K562 (cell line): Measurements from ENCODE around the gene FAM171A1. TPM values are rescaled to one million over a fixed set of nuclear protein-coding genes. Genes with fewer than 3 reads are reported as not detected.

Source experiments
- ATAC-seq: fragments of 200-7000 bp; cut with Tn5 transposase; 3 replicates; pipeline ENCODE4 v1.9.1; 2020; ENCODE audit warnings: moderate library complexity
- BruUV-seq: library from RNA; stranded (reverse); fragments of 400-500 nt; replicated peaks from 2 replicates; lab custom pipeline; 2021; lab: Mats Ljungman, UMichigan
- CTCF ChIA-PET: fragments of 300-600 bp; formaldehyde crosslinking; extraction: SDS; loops from one replicate; lab custom pipeline; 2021; ENCODE audit warnings: low intra/inter-chr PET ratio; lab: Yijun Ruan, JAX
- POLR2A ChIA-PET: fragments of 300-600, 350-650 bp; sonication (Branson Sonifier 250); formaldehyde crosslinking; extraction: SDS; loops from one replicate; lab custom pipeline; 2021; ENCODE audit warnings: antibody characterized with exemption, inconsistent platforms; lab: Yijun Ruan, JAX
- DNase-seq, 4 experiments: peaks; one replicate each; pipeline versions ENCODE4 v3.0.0 to v3.0.0-alpha.2; 2011 to 2018; ENCODE audit warnings: low spot score in 3 of 4, mixed read lengths in 3 of 4; ENCODE audit errors: extremely low read depth in 1 of 4
- FAIRE-seq: peaks from 2 replicates; lab custom pipeline; 2011; peaks lifted over from hg19 to GRCh38; lab: Jason Lieb, UNC
- H2AFZ ChIP-seq: 2 replicates; pipeline ENCODE4 v1.6.0; 2011; ENCODE audit warnings: low read depth, low read length, control low read depth, inconsistent platforms
- H3K27ac ChIP-seq: fragments of 200-600 bp; 3 replicates; pipeline ENCODE4 v1.8.0; 2011; ENCODE audit warnings: low read depth, mild to moderate bottlenecking, control low read depth, inconsistent platforms, low read length, moderate library complexity, mixed read lengths; ENCODE audit errors: extremely low read depth
- H3K27me3 ChIP-seq, 2 experiments: fragments of 300-600 bp in 1 of 2; 2 replicates in 1 of 2; 3 replicates in 1 of 2; pipeline versions ENCODE4 v1.6.0 to v1.8.0; 2011; ENCODE audit warnings: inconsistent platforms in 2 of 2, low read length in 2 of 2, mild to moderate bottlenecking in 1 of 2, mixed read lengths in 1 of 2, moderate library complexity in 1 of 2; ENCODE audit not compliant: control insufficient read depth in 2 of 2, insufficient read depth in 2 of 2
- H3K36me3 ChIP-seq: fragments of 300-600 bp; 3 replicates; pipeline ENCODE4 v1.8.0; 2011; ENCODE audit warnings: mild to moderate bottlenecking, low read length, inconsistent platforms; ENCODE audit not compliant: control insufficient read depth, insufficient read depth
- H3K4me1 ChIP-seq, 2 experiments: fragments of 200-600 bp in 1 of 2; replicated peaks in 1 of 2; 2 replicates in 1 of 2; 3 replicates in 1 of 2; pipeline versions ENCODE4 v1.5.1 to v1.8.0; 2011; ENCODE audit warnings: inconsistent platforms in 2 of 2, low read length in 2 of 2, mild to moderate bottlenecking in 1 of 2, mixed read lengths in 1 of 2, moderate library complexity in 1 of 2; ENCODE audit not compliant: control insufficient read depth in 2 of 2, insufficient read depth in 2 of 2
- H3K4me2 ChIP-seq: 2 replicates; pipeline ENCODE4 v1.6.1; 2011; ENCODE audit warnings: low read length, control low read depth, inconsistent platforms, mixed read lengths; ENCODE audit not compliant: insufficient read depth
- H3K4me3 ChIP-seq: fragments of 200-600 bp; sonication (generic), shearing (Covaris generic); 2 replicates; pipeline ENCODE4 v1.5.1; 2016; ENCODE audit warnings: control low read depth, inconsistent platforms
- H3K79me2 ChIP-seq: fragments of 200-600 bp; 3 replicates; pipeline ENCODE4 v1.8.0; 2011; ENCODE audit warnings: low read length, inconsistent platforms; ENCODE audit not compliant: control insufficient read depth, insufficient read depth
- H3K9ac ChIP-seq, 2 experiments: 2 replicates each; pipeline versions ENCODE4 v1.6.0 to v1.6.1; 2011; ENCODE audit warnings: low read depth in 2 of 2, low read length in 2 of 2, control low read depth in 1 of 2, inconsistent platforms in 1 of 2, mild to moderate bottlenecking in 1 of 2, mixed read lengths in 1 of 2; ENCODE audit not compliant: insufficient read depth in 1 of 2
- H3K9me1 ChIP-seq: one replicate; pipeline ENCODE4 v1.6.0; 2011; ENCODE audit warnings: inconsistent platforms, mild to moderate bottlenecking, low read length, moderate library complexity; ENCODE audit not compliant: control insufficient read depth, insufficient read depth
- H3K9me3 ChIP-seq: replicated peaks from 2 replicates; pipeline ENCODE4 v1.5.1; 2011; ENCODE audit warnings: low read depth, low read length, inconsistent platforms; ENCODE audit not compliant: control insufficient read depth, insufficient read depth
- H4K20me1 ChIP-seq: replicated peaks from 2 replicates; pipeline ENCODE4 v1.6.1; 2011; ENCODE audit warnings: low read length, inconsistent platforms, mixed read lengths; ENCODE audit not compliant: control insufficient read depth, insufficient read depth
- RBM14 ChIP-seq: fragments of 200-400 bp; formaldehyde crosslinking; IDR thresholded peaks from 2 replicates; pipeline ENCODE4 v1.6.1; 2018; ENCODE audit warnings: low read depth, mild to moderate bottlenecking, low read length, moderate library complexity, borderline replicate concordance; ENCODE audit not compliant: insufficient read depth
- SPI1 ChIP-seq: IDR thresholded peaks from 2 replicates; pipeline ENCODE4 v1.6.1; 2011; ENCODE audit warnings: low read depth, low read length, control low read depth, borderline replicate concordance
- SRSF9 ChIP-seq: fragments of 200-400 bp; formaldehyde crosslinking; IDR thresholded peaks from 2 replicates; pipeline ENCODE4 v1.6.1; 2017; ENCODE audit warnings: low read depth, low read length, borderline replicate concordance
- TEAD2 ChIP-seq: fragments of 450-650 bp; IDR thresholded peaks from 2 replicates; pipeline ENCODE4 v1.6.1; 2016; ENCODE audit warnings: missing genetic modification characterization, control low read depth, missing compliant biosample characterization
- ZKSCAN1 ChIP-seq: fragments of 150-350 bp; IDR thresholded peaks from 2 replicates; pipeline ENCODE4 v1.6.1; 2016; ENCODE audit warnings: low read depth, low read length
- ZNF121 ChIP-seq: sonication (generic); formaldehyde crosslinking; conservative IDR thresholded peaks from 2 replicates; pipeline ENCODE4 v1.8.0; 2022; ENCODE audit warnings: missing genetic modification reagents
- WGBS: fragments of 100-300 bp; shearing (Covaris generic); methylation state at CpG from one replicate; pipeline ENCODE4 v1.1.6; 2016; ENCODE audit warnings: low coverage, mixed read lengths; ENCODE audit not compliant: insufficient coverage; ENCODE audit errors: missing lambda C conversion rate; 5-methylcytosine and 5-hydroxymethylcytosine counted together
- in situ Hi-C: fragments of 300-500 bp; cut with MboI; formaldehyde crosslinking; loops from 4 replicates; pipeline ENCODE4 v1.15.0; 2018; ENCODE audit warnings: inconsistent platforms, mixed read lengths
- intact Hi-C: fragments of 100-400 bp; cut with micrococcal nuclease; formaldehyde crosslinking; loops from 2 replicates; pipeline ENCODE4 v1.14.2; 2022
- polyA plus RNA-seq, 8 experiments: library from polyadenylated mRNA; depleted of rRNA in 4 of 8; stranded (reverse) in 5 of 8; unstranded in 3 of 8; fragments of >200 nt; fragmentation: Nextera tagmentation in 2 of 8; fragmentation: Illumina TruSeq in 1 of 8; extraction: Ambion mirVana in 2 of 8; extraction: Trizol in 1 of 8; gene quantifications; 2 replicates each; pipeline versions ENCODE4 v1.2.1 to v1.2.3, GENCODE V29; 2011 to 2014; ENCODE audit warnings: inconsistent platforms in 1 of 8, missing spikeins in 1 of 8
- total RNA-seq, 7 experiments: library from RNA; depleted of rRNA in 6 of 7; stranded (reverse); fragments of >200 nt in 6 of 7; fragmentation: Illumina TruSeq in 2 of 7; extraction: Trizol in 2 of 7; gene quantifications; 2 replicates each; pipeline versions ENCODE4 v1.2.1 to v1.2.3, GENCODE V29; 2011 to 2021; ENCODE audit warnings: low replicate concordance in 1 of 7
- TF ChIP-seq, protein P1 (sequence below): fragments of 450-650 bp; IDR thresholded peaks from 2 replicates; pipeline ENCODE4 v1.6.1; 2017; ENCODE audit warnings: mild to moderate bottlenecking, moderate library complexity

Gene FAM171A1
- total and polyA plus RNA-seq, 9 of the 15 experiments (the other 6 are each of a cell fraction or from before 2014, with no cell fraction given): 0.51 to 8.2 (median 4.8) TPM

DNA sequence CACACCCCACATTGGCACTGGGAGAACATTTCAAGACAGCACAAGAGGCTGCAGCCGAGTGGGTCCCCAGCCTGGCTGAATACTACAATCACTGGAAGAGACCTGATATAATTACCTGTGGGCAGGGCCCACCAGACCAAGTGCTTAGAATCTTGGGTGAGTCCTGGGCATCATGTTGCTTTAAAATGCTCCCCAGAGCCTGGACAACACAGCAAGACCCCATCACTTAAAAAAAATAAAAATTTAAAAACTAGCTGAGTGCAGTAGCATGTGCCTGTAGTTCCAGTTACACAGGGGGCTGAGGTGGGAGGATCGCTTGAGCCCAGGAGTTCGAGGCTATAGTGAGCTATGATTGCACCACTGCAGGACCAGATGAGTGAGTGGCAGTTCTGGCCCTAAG lies 28.1 kb downstream of the FAM171A1 start:
- no peak for DNase-seq
- Histone ChIP-seq H3K27me3 (peaks cover 2 to 4% of the 10 kb centered on the region in 2 experiments; a peak in 2 of 5 replicates), H3K9me3 (no peaks in the 10 kb centered on the region; the same call in 1 of the 2 replicates), H3K4me2 (no peak overlapping the region), H3K79me2 (no peaks in the 10 kb centered on the region), H3K9me1 (no peaks in the 10 kb centered on the region), H3K27ac (no peak overlapping the region), H3K4me1 (peaks cover 2 to 25% of the 10 kb centered on the region in 2 experiments; a peak in 4 of 5 replicates), H3K36me3 (no peaks in the 10 kb centered on the region), H2AFZ (no peak overlapping the region), H3K9ac (no peak overlapping the region), H3K4me3 (no peak overlapping the region), H4K20me1 (no peaks in the 10 kb centered on the region)
- no peak for FAIRE-seq
- no TSS peak for BruUV-seq
- ChIA-PET POLR2A (no interaction called here), CTCF (no interaction called here)
- WGBS: 10% methylated on average over 3 of the region's 3 CpGs
- TF ChIP-seq ZNF121 (CRISPR knock-in tag) (peak; percentile 84), ZKSCAN1 (no peak), SRSF9 (no peak), SPI1 (no peak), TEAD2 (no peak), RBM14 (no peak)
- TF ChIP-seq, protein P1, sequence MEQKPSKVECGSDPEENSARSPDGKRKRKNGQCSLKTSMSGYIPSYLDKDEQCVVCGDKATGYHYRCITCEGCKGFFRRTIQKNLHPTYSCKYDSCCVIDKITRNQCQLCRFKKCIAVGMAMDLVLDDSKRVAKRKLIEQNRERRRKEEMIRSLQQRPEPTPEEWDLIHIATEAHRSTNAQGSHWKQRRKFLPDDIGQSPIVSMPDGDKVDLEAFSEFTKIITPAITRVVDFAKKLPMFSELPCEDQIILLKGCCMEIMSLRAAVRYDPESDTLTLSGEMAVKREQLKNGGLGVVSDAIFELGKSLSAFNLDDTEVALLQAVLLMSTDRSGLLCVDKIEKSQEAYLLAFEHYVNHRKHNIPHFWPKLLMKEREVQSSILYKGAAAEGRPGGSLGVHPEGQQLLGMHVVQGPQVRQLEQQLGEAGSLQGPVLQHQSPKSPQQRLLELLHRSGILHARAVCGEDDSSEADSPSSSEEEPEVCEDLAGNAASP: no peak
- in situ Hi-C loops (no loop called here), intact Hi-C loops (no loop called here)
- ATAC-seq: no peak
